ENCODE data around the gene PHLDB2. TPM values are rescaled to one million over a fixed set of nuclear protein-coding genes. Genes with fewer than 3 reads are reported as not detected.

Gene PHLDB2
- total RNA-seq, 1 experiment from 2014 or later: 143 TPM

DNA sequence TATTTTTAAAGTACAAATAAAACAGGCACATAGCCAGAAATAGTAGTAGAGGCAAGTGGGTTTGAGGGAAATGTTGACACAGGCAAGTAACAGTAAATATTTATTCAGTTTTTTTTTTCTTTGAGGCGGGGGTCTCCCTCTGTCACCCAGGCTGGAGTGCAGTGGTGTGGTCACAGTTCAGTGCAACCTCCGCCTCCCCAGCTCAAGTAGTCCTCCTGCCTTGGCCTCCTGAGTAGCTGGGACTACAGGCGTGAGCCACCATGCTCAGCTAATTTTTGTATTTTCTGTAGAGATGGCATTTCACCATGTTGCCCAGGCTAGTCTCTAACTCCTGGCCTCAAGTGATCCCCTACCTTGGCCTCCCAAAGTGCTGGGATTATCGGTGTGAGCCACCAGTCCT is 43.5 kb downstream of the PHLDB2 start:
- peaks cover 0 to 28% of the 10 kb centered on the region in 2 experiments; a peak in 2 of 4 replicates for H3K36me3 ChIP-seq (ENCODE audit: control insufficient read depth in 1 of 2, insufficient read depth in 2 of 2, low read length in 2 of 2)

More for the DNA sequence above, 43.5 kb downstream of the PHLDB2 start:
- Histone ChIP-seq H2AFZ (ENCODE audit: low read depth, low read length, poor library complexity, severe bottlenecking) (no peak overlapping the region), H3K27ac (ENCODE audit: low read depth, low read length) (peak overlapping the region; percentile 96), H4K20me1 (ENCODE audit: insufficient read depth) (no peaks in the 10 kb centered on the region), H3K79me2 (ENCODE audit: insufficient read depth, low read length) (peaks cover 96% of the 10 kb centered on the region), H3K9me3 (ENCODE audit: control insufficient read depth in 1 of 2, insufficient read depth in 1 of 2, low read depth in 1 of 2, low read length in 2 of 2) (peaks cover 0 to 7% of the 10 kb centered on the region in 2 experiments; a peak in 1 of 4 replicates), H3K27me3 (ENCODE audit: insufficient read depth, low read length) (no peaks in the 10 kb centered on the region), H3K9me2 (ENCODE audit: insufficient read depth) (no peaks in the 10 kb centered on the region), H3K4me3 (replicated peaks in 1 of 2; ENCODE audit: low read depth in 1 of 2, low read length in 2 of 2) (no peak overlapping the region), H3K4me2 (ENCODE audit: low read length) (peak overlapping the region; percentile 48), H3K4me1 (ENCODE audit: control insufficient read depth in 1 of 2, insufficient read depth in 2 of 2, low read length in 2 of 2) (peaks cover 44 to 98% of the 10 kb centered on the region in 2 experiments), H3K9ac (ENCODE audit: low read length) (peak overlapping the region; percentile 53)
- TSS peak; percentile 17 for BruUV-seq (replicated peaks)
- CTCF ChIA-PET: interaction anchor here (1.0 to 1.1 kb wide), 3 partner anchors 42 to 141 kb away, joined by 3 to 4 read pairs (median 4); no protein-coding TSS in a partner anchor
- ATAC-seq (peak; percentile 33), DNase-seq (ENCODE audit: low read depth, low spot score) (no peak)
- no peak for TF ChIP-seq CEBPB (IDR thresholded peaks at IDR 0.05; ENCODE audit: low read depth)
- no peak for TF ChIP-seq ELF1 (IDR thresholded peaks at IDR 0.05; ENCODE audit: borderline replicate concordance, low read depth)
- TF ChIP-seq, protein P1, sequence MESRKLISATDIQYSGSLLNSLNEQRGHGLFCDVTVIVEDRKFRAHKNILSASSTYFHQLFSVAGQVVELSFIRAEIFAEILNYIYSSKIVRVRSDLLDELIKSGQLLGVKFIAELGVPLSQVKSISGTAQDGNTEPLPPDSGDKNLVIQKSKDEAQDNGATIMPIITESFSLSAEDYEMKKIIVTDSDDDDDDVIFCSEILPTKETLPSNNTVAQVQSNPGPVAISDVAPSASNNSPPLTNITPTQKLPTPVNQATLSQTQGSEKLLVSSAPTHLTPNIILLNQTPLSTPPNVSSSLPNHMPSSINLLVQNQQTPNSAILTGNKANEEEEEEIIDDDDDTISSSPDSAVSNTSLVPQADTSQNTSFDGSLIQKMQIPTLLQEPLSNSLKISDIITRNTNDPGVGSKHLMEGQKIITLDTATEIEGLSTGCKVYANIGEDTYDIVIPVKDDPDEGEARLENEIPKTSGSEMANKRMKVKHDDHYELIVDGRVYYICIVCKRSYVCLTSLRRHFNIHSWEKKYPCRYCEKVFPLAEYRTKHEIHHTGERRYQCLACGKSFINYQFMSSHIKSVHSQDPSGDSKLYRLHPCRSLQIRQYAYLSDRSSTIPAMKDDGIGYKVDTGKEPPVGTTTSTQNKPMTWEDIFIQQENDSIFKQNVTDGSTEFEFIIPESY (IDR thresholded peaks at IDR 0.05; ENCODE audit: extremely low read depth, insufficient replicate concordance, low read length): no peak
- no peak for TF ChIP-seq EZH2 (IDR thresholded peaks at IDR 0.05)
- TF ChIP-seq POLR2AphosphoS5 (IDR thresholded peaks at IDR 0.05; ENCODE audit: low read depth, low read length): no peak
- TF ChIP-seq SRF (IDR thresholded peaks at IDR 0.05; ENCODE audit: low read depth): no peak
- TF ChIP-seq YY1 (IDR thresholded peaks at IDR 0.05; ENCODE audit: extremely low read depth, insufficient replicate concordance, low read depth, low read length): no peak
- no peak for TF ChIP-seq SP1 (IDR thresholded peaks at IDR 0.05; ENCODE audit: low read depth)
- no peak for TF ChIP-seq SIN3A (IDR thresholded peaks at IDR 0.05; ENCODE audit: low read depth)
- TF ChIP-seq MAX (IDR thresholded peaks at IDR 0.05): no peak
- TF ChIP-seq POLR2A (IDR thresholded peaks at IDR 0.05; ENCODE audit: borderline replicate concordance, extremely low read depth, insufficient read depth, insufficient read length): no peak
- TF ChIP-seq ATF3 (IDR thresholded peaks at IDR 0.05): no peak
- no peak for TF ChIP-seq ZNF274 (IDR thresholded peaks at IDR 0.05; ENCODE audit: low read depth, low read length)
- TF ChIP-seq ZFX (IDR thresholded peaks at IDR 0.05): no peak
- no peak for TF ChIP-seq CBX3 (IDR thresholded peaks at IDR 0.05; ENCODE audit: low read depth)
- TF ChIP-seq CTCF (IDR thresholded peaks at IDR 0.05 in 2 of 3, conservative IDR thresholded peaks at IDR 0.05 in 1 of 3; ENCODE audit: borderline replicate concordance in 1 of 3, insufficient read depth in 1 of 3, low read depth in 2 of 3, low read length in 2 of 3): no peak
- no peak for TF ChIP-seq RAD21 (IDR thresholded peaks at IDR 0.05; ENCODE audit: low read depth)
- no peak for TF ChIP-seq EZH2phosphoT487 (IDR thresholded peaks at IDR 0.05; ENCODE audit: borderline replicate concordance)
- TF ChIP-seq, protein P2, sequence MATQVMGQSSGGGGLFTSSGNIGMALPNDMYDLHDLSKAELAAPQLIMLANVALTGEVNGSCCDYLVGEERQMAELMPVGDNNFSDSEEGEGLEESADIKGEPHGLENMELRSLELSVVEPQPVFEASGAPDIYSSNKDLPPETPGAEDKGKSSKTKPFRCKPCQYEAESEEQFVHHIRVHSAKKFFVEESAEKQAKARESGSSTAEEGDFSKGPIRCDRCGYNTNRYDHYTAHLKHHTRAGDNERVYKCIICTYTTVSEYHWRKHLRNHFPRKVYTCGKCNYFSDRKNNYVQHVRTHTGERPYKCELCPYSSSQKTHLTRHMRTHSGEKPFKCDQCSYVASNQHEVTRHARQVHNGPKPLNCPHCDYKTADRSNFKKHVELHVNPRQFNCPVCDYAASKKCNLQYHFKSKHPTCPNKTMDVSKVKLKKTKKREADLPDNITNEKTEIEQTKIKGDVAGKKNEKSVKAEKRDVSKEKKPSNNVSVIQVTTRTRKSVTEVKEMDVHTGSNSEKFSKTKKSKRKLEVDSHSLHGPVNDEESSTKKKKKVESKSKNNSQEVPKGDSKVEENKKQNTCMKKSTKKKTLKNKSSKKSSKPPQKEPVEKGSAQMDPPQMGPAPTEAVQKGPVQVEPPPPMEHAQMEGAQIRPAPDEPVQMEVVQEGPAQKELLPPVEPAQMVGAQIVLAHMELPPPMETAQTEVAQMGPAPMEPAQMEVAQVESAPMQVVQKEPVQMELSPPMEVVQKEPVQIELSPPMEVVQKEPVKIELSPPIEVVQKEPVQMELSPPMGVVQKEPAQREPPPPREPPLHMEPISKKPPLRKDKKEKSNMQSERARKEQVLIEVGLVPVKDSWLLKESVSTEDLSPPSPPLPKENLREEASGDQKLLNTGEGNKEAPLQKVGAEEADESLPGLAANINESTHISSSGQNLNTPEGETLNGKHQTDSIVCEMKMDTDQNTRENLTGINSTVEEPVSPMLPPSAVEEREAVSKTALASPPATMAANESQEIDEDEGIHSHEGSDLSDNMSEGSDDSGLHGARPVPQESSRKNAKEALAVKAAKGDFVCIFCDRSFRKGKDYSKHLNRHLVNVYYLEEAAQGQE (IDR thresholded peaks at IDR 0.05; ENCODE audit: low read depth): no peak
- intact Hi-C loops (cut with micrococcal nuclease): loop anchor here (2.0 kb wide), 1 partner anchor 64 kb away; no protein-coding TSS in a partner anchor
- RAD21 ChIA-PET (ENCODE audit: low non-redundant PET in 1 of 2, low total read pairs in 2 of 2, uncharacterized antibody in 2 of 2, unreplicated experiment in 2 of 2): no interaction called here
- POLR2A ChIA-PET: interaction anchor here (0.8 to 6.6 kb wide), 11 partner anchors 9 to 76 kb away, joined by 3 to 152 read pairs (median 4); partner anchors contain the start of genes ABHD10 and PHLDB2
